ENCODE data around the gene SHC3.

Gene SHC3

GRCh38 chr9:89104821-89105220 is 73.8 kb downstream of the SHC3 start:
- DNase-seq = no peak

- no peak for DNase-seq
These were observed 81.4 kb downstream of the SHC3 start for GRCh38 chr9:89097219-89097618.

- no peak for DNase-seq
These were observed 81.8 kb downstream of the SHC3 start for GRCh38 chr9:89096807-89097206.

GRCh38 chr9:89095761-89096528 is 82.7 kb downstream of the SHC3 start:
- DNase-seq = no peak

GRCh38 chr9:89093201-89093975 is 85.2 kb downstream of the SHC3 start:
- no peak for DNase-seq

- DNase-seq = no peak
These were observed 89.4 kb downstream of the SHC3 start for GRCh38 chr9:89089176-89089575.

GRCh38 chr9:89083626-89084025 is 95.0 kb downstream of the SHC3 start:
- no peak for DNase-seq

- DNase-seq = no peak
These were observed 98.4 kb downstream of the SHC3 start for GRCh38 chr9:89080193-89080592.

- no peak for DNase-seq
These were observed 99.2 kb downstream of the SHC3 start for GRCh38 chr9:89079391-89079790.

- DNase-seq = no peak
These were observed 99.8 kb downstream of the SHC3 start for GRCh38 chr9:89078860-89079259.

- no peak for DNase-seq
These were observed 100.2 kb downstream of the SHC3 start for GRCh38 chr9:89078421-89078820.

- DNase-seq = no peak
These were observed 101.1 kb downstream of the SHC3 start for GRCh38 chr9:89077519-89077918.

GRCh38 chr9:89073397-89073796 is 105.2 kb downstream of the SHC3 start:
- DNase-seq = no peak

GRCh38 chr9:89071591-89071990 is 107.0 kb downstream of the SHC3 start:
- DNase-seq = no peak

GRCh38 chr9:89066835-89067234 is 111.8 kb downstream of the SHC3 start:
- no peak for DNase-seq

- no peak for DNase-seq
These were observed 112.7 kb downstream of the SHC3 start for GRCh38 chr9:89065921-89066320.

- DNase-seq = no peak
These were observed 117.8 kb downstream of the SHC3 start for GRCh38 chr9:89060790-89061189.

GRCh38 chr9:89059925-89060506 is 118.6 kb downstream of the SHC3 start:
- no peak for DNase-seq

- no peak for DNase-seq
These were observed 119.7 kb downstream of the SHC3 start for GRCh38 chr9:89058906-89059305.

GRCh38 chr9:89054865-89055495 is 123.6 kb downstream of the SHC3 start:
- no peak for DNase-seq

GRCh38 chr9:89053301-89053700 is 125.3 kb downstream of the SHC3 start:
- DNase-seq = no peak

GRCh38 chr9:89052470-89053097 is 126.0 kb downstream of the SHC3 start:
- no peak for DNase-seq

- no peak for DNase-seq
These were observed 127.1 kb downstream of the SHC3 start for GRCh38 chr9:89051421-89052025.
